Fibroblast of mammary gland (primary cell): ENCODE results near the gene CACHD1.
"Not testable (repeated sequence)": the region's sequence is repeated elsewhere in the genome, so short reads cannot be mapped to it uniquely, and the experiment has no call there.

Experiments used
- DNase-seq: peaks from one replicate; pipeline ENCODE4 v3.0.0-alpha.2; 2010; ENCODE audit warnings: low read depth
- H3K4me3 ChIP-seq: 2 replicates; pipeline ENCODE4 v1.5.1; 2011; ENCODE audit warnings: low read depth, mild to moderate bottlenecking, low read length, moderate library complexity; ENCODE audit not compliant: control insufficient read depth
- TF ChIP-seq, protein P1 (sequence below): conservative IDR thresholded peaks from 2 replicates; pipeline ENCODE4 v1.5.1; 2011; ENCODE audit warnings: low read depth, low read length, inconsistent platforms; ENCODE audit not compliant: control insufficient read depth, insufficient read depth

The CACHD1 gene

DNA sequence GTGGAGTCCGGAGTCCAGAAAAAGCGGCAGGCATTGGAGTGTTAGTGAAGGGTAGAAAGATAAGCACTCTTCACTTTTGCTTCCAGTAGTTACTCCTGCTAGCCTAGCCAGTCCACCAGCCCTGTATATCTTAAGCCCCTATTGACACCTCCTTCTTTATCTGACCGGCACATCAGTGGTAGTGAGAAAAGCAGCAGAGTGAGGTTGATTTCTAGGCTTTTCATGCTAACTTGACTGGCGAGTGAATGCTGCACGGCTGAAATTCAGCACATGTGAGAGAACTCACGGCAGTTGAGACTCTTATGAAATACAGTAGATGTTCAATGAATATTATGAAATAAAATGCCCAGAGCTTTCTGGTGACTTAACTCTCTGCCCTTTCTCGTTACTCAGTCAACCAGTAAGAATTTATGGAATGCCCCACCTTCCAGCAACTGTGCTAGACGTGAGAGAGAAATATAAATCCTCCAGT, 128.2 kb downstream of the CACHD1 start:
- H3K4me3 ChIP-seq, result no peak overlapping the region
- peak; percentile 24 for DNase-seq
- TF ChIP-seq, protein P1, sequence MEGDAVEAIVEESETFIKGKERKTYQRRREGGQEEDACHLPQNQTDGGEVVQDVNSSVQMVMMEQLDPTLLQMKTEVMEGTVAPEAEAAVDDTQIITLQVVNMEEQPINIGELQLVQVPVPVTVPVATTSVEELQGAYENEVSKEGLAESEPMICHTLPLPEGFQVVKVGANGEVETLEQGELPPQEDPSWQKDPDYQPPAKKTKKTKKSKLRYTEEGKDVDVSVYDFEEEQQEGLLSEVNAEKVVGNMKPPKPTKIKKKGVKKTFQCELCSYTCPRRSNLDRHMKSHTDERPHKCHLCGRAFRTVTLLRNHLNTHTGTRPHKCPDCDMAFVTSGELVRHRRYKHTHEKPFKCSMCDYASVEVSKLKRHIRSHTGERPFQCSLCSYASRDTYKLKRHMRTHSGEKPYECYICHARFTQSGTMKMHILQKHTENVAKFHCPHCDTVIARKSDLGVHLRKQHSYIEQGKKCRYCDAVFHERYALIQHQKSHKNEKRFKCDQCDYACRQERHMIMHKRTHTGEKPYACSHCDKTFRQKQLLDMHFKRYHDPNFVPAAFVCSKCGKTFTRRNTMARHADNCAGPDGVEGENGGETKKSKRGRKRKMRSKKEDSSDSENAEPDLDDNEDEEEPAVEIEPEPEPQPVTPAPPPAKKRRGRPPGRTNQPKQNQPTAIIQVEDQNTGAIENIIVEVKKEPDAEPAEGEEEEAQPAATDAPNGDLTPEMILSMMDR, result no peak

DNA sequence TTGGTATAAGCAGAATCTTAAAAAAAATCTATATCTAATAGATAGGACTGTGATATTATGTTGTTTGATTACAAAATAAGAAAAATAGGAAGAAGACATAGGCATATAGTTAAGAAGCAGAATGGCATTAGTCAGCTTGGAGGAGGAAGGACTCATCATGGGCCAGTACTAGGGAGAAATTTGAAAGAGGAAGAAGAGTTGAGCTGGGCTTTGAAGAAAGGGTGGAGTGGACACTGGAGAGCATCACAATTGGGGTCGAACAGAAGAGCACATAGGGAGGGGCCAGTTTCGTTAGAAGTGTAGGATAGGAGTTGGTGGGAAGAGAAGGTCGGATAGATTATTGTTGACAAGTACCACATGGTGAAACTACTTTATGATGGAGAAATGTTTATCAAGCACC, 129.3 kb downstream of the CACHD1 start:
- H3K4me3 ChIP-seq, result no peak overlapping the region
- TF ChIP-seq, protein P1, result no peak
- DNase-seq, result no peak

DNA sequence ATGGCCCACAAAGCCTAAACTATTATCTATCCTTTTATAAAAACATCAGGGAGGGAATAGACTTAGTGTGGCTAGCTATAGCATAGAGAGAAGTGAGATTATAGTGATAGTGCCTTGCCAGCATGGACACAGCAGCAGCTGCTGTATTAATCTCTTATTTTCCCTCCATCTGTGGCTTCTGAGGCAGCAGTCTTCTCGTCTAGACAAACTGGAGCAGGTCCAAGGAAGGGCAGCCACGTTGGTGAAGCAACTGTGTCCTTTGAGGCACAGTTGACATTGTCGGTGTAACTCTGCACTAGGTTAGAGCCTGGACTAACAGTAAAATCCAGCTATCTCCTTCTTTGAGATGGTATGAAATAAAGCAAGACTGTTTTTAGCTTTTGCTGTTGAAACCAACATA, 131.3 kb downstream of the CACHD1 start:
- no peak overlapping the region for H3K4me3 ChIP-seq
- TF ChIP-seq, protein P1, result no peak
- DNase-seq, result no peak

DNA sequence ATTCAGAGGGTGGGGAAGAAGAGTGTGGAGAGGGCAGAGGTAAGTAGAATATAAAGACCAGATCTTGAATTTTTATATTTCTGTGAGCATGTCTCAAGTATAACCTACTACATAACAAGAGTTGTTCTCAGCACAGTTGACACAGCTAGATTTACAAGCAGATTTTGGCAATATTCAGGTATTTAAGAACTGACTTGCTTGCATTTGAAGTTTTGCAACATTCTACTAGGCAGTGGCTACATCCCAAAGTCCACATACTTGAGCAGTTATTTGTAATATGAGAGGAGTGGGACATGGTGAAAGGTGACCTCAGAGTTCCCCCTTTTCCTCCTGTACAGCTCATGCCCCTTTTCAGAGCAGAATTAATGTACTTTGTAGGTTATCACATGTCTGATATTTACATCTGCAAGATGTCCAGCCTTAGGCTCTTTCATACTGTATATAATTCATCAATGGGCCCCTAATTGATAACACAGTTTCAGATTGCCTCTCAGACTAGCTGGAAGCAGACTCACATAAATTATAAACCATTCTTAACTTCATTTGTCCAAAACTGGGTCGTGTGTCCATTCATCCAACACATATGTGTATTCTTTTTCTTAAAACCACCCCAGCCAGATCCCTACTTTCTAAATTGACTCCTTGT, 138.2 kb downstream of the CACHD1 start:
- TF ChIP-seq, protein P1, result no peak
- DNase-seq, result peak; percentile 36
- H3K4me3 ChIP-seq, result no peak overlapping the region

DNA sequence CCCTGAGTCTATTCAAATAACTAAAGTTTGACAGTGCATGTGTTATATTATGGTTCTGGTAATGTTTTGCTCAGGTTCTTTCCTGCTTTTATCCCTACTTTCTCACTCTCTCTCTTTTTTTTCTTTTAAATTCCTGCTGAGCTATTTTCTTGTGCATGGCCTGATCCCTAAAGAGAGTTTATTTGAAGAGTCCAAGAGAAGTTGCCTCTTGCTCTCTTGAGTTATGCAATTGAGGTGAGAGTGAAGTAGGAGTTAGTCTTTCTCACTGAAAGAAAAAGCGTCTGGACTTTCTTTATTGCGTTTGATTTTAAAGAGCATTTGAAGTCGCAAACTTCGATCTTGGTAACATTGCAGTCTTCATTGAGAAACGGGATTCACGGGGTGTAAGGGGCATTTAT, 138.7 kb downstream of the CACHD1 start:
- no peak overlapping the region for H3K4me3 ChIP-seq
- no peak for DNase-seq
- TF ChIP-seq, protein P1, result no peak

DNA sequence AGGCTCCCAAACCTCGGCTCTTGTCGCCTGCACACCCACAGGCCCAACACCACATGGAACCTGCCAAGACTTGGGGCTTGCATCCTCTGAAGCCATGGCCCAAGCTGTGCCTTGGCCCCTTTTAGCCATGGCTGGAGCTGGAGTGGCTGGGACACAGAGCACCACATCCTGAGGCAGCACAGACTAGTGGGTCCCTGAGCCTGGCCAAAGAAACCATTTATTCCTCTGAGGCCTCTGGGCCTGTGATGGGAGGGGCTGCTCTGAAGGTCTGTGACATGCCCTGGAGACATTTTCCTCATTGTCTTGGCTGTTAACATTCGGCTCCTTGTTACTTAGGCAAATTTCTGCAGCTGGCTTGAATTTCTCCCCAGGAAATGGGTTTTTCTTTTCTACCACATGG, 141.0 kb downstream of the CACHD1 start:
- DNase-seq, H3K4me3 ChIP-seq: not testable (repeated sequence)

DNA sequence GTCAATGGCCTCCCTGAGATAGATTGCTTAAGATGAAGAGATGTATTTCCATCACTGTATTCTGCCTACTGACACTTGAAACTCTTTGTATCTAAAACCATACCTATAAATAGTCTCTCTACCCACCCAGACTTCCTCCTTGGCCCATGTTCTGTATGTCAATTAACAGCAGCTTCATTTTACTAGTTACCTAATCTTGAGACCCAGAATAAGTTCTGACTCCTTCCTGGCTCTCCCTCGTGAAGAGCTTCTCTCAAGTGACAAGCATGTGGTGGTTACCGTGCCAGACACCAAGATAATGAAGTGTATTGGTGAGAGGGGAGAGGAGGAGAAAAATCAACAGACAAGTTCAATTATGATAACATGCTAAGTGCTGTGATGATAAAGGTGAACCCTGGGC, 146.1 kb downstream of the CACHD1 start:
- H3K4me3 ChIP-seq, result no peak overlapping the region
- TF ChIP-seq, protein P1, result no peak
- DNase-seq, result no peak
